Measurements from ENCODE around the gene NTM.

GRCh38 chr11:132238331-132238866 is 868.0 kb downstream of the NTM start:
- TF ChIP-seq CTCF (IDR thresholded peaks at IDR 0.05; ENCODE audit: extremely low read depth in 1 of 2, insufficient read depth in 1 of 2, low read depth in 1 of 2, low read length in 2 of 2): no peak
- no peak for TF ChIP-seq EZH2 (IDR thresholded peaks at IDR 0.05; ENCODE audit: borderline replicate concordance, low read depth, low read length, severe bottlenecking)
- TF ChIP-seq MYC (IDR thresholded peaks at IDR 0.05; ENCODE audit: low read depth, low read length): no peak
- no peak for TF ChIP-seq POLR2AphosphoS5 (IDR thresholded peaks at IDR 0.05; ENCODE audit: insufficient read depth, low read depth, low read length)
- TF ChIP-seq MAX (IDR thresholded peaks at IDR 0.05; ENCODE audit: insufficient read depth, insufficient read length): no peak

All from endothelial cell of umbilical vein (primary cell).